ENCODE data around the gene ELOVL5.

The ELOVL5 gene, protein sequence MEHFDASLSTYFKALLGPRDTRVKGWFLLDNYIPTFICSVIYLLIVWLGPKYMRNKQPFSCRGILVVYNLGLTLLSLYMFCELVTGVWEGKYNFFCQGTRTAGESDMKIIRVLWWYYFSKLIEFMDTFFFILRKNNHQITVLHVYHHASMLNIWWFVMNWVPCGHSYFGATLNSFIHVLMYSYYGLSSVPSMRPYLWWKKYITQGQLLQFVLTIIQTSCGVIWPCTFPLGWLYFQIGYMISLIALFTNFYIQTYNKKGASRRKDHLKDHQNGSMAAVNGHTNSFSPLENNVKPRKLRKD
- long read RNA-seq, transcript ELOVL5-207 (7 exons, 2,875 nt), result minor isoform, 15 of 1,125 reads
- long read RNA-seq, transcript ELOVL5-201 (8 exons, 2,827 nt), result major isoform, 835 of 1,125 reads
- long read RNA-seq, partial matches to known transcripts, result 229 of 1,125 reads
- long read RNA-seq, other reads (novel, unspliced or antisense), result 44 of 1,125 reads

DNA sequence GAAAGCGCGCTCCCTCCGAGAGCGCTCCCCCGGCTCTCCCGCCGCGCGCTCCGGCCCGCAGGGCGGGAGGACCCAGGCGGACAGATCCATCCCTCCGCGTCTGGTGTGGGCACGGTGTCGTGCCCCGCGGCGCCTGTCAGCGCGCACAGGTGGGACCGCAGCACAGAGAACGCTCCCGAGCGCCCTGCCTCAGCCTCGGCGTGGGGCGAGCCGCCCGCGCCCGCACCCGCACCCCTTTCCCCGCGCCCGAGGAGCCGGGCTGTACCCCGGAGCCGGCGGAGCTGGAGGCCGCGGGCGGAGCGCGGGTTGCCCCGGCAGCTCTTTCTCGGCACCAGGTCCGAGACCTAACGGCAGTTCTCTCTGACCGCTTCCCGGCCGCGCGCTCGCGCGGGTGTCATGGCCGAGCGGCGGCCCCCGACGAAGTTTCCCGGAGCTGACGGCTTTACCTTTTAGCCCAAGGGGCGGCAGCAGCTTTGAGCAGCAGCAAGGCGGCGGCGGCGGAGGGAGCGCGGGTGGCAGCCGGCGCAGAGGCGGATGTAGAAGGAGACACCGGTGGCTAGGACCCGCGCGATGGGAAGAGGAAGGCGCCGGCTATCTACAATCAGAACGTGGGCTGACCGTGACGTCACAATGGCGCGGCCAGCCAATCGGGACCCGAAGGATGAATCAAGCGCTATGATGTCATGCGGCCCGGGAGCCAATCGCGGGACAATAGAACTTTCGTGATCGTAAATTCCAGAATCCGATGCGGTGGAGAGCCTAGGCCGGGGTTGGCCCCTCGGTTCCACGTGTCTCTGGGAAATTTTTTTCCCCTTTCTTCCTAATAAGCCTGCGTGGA lies at the start of gene ELOVL5:
Gene ELOVL5 (minus strand): TSS at position 580 of the 838 bp plus-strand sequence. CDS start 53,251 bp downstream, outside the sequence.
- peak; percentile 95 to 96 for DNase-seq (ENCODE audit: low read depth in 1 of 2, low spot score in 1 of 2)
- H3K4me3 ChIP-seq (replicated peaks; ENCODE audit: insufficient read depth, low read length), result peak within 1 kb of the TSS; percentile 85
- H3K27ac ChIP-seq (replicated peaks), result peak within 1 kb of the TSS; percentile 85
- TF ChIP-seq SPI1 (IDR thresholded peaks at IDR 0.05; ENCODE audit: borderline replicate concordance, low read depth), result peak; percentile 34; the same call in 1 of the 2 replicates
- peak; percentile 54; the same call in 1 of the 2 replicates for TF ChIP-seq GABPA (IDR thresholded peaks at IDR 0.05; ENCODE audit: low read depth)
- TF ChIP-seq POLR2AphosphoS5 (IDR thresholded peaks at IDR 0.05; ENCODE audit: low read depth), result peak; percentile 9; the same call in 1 of the 2 replicates
- TF ChIP-seq, protein P1, sequence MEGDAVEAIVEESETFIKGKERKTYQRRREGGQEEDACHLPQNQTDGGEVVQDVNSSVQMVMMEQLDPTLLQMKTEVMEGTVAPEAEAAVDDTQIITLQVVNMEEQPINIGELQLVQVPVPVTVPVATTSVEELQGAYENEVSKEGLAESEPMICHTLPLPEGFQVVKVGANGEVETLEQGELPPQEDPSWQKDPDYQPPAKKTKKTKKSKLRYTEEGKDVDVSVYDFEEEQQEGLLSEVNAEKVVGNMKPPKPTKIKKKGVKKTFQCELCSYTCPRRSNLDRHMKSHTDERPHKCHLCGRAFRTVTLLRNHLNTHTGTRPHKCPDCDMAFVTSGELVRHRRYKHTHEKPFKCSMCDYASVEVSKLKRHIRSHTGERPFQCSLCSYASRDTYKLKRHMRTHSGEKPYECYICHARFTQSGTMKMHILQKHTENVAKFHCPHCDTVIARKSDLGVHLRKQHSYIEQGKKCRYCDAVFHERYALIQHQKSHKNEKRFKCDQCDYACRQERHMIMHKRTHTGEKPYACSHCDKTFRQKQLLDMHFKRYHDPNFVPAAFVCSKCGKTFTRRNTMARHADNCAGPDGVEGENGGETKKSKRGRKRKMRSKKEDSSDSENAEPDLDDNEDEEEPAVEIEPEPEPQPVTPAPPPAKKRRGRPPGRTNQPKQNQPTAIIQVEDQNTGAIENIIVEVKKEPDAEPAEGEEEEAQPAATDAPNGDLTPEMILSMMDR (IDR thresholded peaks at IDR 0.05; ENCODE audit: insufficient read depth, low read length), result no peak
- no peaks in the 10 kb centered on the region for H3K27me3 ChIP-seq (ENCODE audit: insufficient read depth, poor library complexity, severe bottlenecking)

DNA sequence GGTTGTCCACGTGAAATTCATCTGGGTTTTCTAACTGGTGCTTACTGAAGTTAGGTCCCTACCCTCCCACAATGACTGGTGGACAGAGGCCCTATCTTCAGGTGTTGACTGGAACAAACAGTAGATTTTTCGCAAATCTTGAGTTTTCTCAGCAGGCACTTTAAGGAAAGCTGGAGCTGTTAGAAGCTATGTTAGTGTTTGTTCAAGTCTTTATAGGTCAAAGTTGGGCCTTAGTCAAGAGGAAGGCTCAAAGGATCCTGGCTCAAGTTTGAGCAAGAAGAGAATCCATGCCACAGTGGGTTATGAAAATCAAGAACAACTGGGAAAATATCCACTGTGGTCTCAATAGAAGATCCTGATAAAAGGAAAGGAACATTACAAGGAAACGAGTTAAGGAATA lies 48.5 kb upstream of the ELOVL5 start:
- TF ChIP-seq, protein P1 (IDR thresholded peaks at IDR 0.05; ENCODE audit: insufficient read depth, low read length), result no peak
- no peak for DNase-seq (ENCODE audit: low read depth in 1 of 2, low spot score in 1 of 2)
- no peak overlapping the region for H3K27ac ChIP-seq (replicated peaks)
- H3K27me3 ChIP-seq (ENCODE audit: insufficient read depth, poor library complexity, severe bottlenecking), result no peaks in the 10 kb centered on the region
- H3K4me3 ChIP-seq (replicated peaks; ENCODE audit: insufficient read depth, low read length), result no peak overlapping the region

DNA sequence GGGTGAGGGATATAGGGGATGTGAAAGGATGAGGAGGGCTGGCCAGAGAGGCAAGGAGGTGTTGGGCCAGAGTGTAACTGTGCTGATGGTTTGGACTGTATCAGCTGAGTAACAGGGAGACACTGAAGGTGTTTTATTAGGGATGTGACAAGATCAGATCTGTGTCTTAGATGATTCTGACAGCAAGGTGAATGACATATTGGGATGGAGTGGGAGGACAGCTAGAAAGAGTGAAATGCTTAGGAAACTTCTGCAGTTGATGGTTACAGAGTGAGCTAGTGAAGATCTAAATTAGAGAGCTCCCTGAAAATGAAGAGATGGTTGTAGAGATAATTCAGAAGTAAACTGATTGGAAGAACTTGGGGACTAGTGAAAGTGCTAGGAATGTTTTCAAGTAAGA lies 47.2 kb upstream of the ELOVL5 start:
- Histone ChIP-seq H3K4me3 (replicated peaks; ENCODE audit: insufficient read depth, low read length) (no peak overlapping the region), H3K27ac (replicated peaks) (no peak overlapping the region), H3K27me3 (ENCODE audit: insufficient read depth, poor library complexity, severe bottlenecking) (no peaks in the 10 kb centered on the region)
- no peak for TF ChIP-seq GABPA (IDR thresholded peaks at IDR 0.05; ENCODE audit: low read depth)
- TF ChIP-seq, protein P1 (IDR thresholded peaks at IDR 0.05; ENCODE audit: insufficient read depth, low read length), result no peak
- TF ChIP-seq, protein P2, sequence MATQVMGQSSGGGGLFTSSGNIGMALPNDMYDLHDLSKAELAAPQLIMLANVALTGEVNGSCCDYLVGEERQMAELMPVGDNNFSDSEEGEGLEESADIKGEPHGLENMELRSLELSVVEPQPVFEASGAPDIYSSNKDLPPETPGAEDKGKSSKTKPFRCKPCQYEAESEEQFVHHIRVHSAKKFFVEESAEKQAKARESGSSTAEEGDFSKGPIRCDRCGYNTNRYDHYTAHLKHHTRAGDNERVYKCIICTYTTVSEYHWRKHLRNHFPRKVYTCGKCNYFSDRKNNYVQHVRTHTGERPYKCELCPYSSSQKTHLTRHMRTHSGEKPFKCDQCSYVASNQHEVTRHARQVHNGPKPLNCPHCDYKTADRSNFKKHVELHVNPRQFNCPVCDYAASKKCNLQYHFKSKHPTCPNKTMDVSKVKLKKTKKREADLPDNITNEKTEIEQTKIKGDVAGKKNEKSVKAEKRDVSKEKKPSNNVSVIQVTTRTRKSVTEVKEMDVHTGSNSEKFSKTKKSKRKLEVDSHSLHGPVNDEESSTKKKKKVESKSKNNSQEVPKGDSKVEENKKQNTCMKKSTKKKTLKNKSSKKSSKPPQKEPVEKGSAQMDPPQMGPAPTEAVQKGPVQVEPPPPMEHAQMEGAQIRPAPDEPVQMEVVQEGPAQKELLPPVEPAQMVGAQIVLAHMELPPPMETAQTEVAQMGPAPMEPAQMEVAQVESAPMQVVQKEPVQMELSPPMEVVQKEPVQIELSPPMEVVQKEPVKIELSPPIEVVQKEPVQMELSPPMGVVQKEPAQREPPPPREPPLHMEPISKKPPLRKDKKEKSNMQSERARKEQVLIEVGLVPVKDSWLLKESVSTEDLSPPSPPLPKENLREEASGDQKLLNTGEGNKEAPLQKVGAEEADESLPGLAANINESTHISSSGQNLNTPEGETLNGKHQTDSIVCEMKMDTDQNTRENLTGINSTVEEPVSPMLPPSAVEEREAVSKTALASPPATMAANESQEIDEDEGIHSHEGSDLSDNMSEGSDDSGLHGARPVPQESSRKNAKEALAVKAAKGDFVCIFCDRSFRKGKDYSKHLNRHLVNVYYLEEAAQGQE (IDR thresholded peaks at IDR 0.05; ENCODE audit: insufficient replicate concordance, low read depth), result no peak
- no peak for TF ChIP-seq POLR2AphosphoS5 (IDR thresholded peaks at IDR 0.05; ENCODE audit: low read depth)
- no peak for TF ChIP-seq SPI1 (IDR thresholded peaks at IDR 0.05; ENCODE audit: borderline replicate concordance, low read depth)
- no peak for DNase-seq (ENCODE audit: low read depth in 1 of 2, low spot score in 1 of 2)

DNA sequence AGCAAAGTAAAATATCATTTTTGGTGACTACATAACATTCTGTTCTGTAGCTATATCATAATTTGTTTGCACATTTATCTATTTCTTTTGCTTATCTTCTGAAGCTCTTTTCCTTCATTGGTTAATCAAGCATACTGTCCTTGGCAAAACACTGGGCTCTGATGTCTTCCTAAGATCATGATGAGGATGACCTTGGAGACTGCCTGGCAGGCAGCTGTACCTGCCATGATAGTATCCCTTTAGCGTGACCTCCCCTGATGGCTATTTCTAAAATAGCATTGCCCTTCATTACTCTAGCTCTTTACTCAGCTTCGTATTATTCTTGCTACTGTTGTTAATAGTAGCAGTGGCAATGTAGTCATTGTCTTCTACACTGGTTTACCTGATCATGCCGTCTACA lies 46.0 kb upstream of the ELOVL5 start:
- DNase-seq (ENCODE audit: low read depth in 1 of 2, low spot score in 1 of 2), result no peak
- Histone ChIP-seq H3K27me3 (ENCODE audit: insufficient read depth, poor library complexity, severe bottlenecking) (no peaks in the 10 kb centered on the region), H3K27ac (replicated peaks) (no peak overlapping the region), H3K4me3 (replicated peaks; ENCODE audit: insufficient read depth, low read length) (no peak overlapping the region)
- TF ChIP-seq, protein P2 (IDR thresholded peaks at IDR 0.05; ENCODE audit: insufficient replicate concordance, low read depth), result no peak
- TF ChIP-seq GABPA (IDR thresholded peaks at IDR 0.05; ENCODE audit: low read depth) (no peak), POLR2AphosphoS5 (IDR thresholded peaks at IDR 0.05; ENCODE audit: low read depth) (no peak), SPI1 (IDR thresholded peaks at IDR 0.05; ENCODE audit: borderline replicate concordance, low read depth) (no peak)
- TF ChIP-seq, protein P1 (IDR thresholded peaks at IDR 0.05; ENCODE audit: insufficient read depth, low read length), result no peak
